ENCODE measurements around the gene ITGA11. TPM values are rescaled to one million over a fixed set of nuclear protein-coding genes. Genes with fewer than 3 reads are reported as not detected.
A peak's percentile ranks its signal among the peaks of the same experiment; 100 is the strongest.

ITGA11 gene
- polyA plus RNA-seq, 1 of the 3 experiments (the other 2 are of a cell fraction) = 0.49 TPM

DNA sequence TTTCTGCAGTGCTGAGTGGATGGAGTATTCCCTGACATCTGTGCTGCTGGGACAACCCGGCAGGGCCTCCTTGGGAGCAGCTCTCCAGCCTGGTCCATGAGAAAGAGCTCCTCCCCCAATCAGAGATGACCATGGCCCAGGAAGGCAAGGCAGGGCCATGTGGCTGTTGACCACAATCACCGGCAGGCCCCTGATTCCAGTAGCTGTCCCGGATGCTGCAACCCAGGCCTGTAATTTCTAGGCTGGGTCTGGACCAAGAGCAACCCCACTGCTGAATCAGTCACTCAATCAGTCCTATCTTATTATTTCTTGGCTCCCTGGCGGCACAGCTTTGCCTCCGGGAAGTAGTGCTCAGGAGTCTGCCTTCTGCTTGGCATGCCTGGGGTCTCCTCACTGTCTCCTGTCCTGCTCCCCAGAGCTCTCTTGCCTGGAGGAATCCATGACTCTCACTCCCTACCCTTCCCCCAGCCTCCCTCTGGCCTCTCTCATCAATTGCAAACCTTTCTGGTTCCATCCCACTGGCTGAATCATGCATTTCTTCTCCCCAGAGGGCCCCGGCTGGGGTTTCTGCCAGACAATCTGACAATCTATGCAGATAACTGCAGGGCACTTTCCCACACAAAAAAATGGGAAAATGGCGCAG is 32.6 kb upstream of the ITGA11 start:
- WGBS (ENCODE audit: low lambda C conversion rate) = 65% methylated on average over 7 of the region's 7 CpGs
- no peaks in the 10 kb centered on the region for H3K79me2 ChIP-seq (ENCODE audit: insufficient read depth)
- peaks cover 3 to 11% of the 10 kb centered on the region in 2 experiments; a peak in 2 of 4 replicates for H3K4me1 ChIP-seq (ENCODE audit: control insufficient read depth in 1 of 2, insufficient read depth in 2 of 2, low read depth in 1 of 2, low read length in 1 of 2)
- no peak overlapping the region for H3K4me3 ChIP-seq (ENCODE audit: low read depth in 2 of 2, low read length in 1 of 2)
- no peaks in the 10 kb centered on the region for H3K9me3 ChIP-seq
- CTCF ChIA-PET = interaction anchor here (1.4 kb wide), 1 partner anchor 13 kb away, joined by 4 read pairs; no protein-coding TSS in a partner anchor
- TF ChIP-seq, protein P1, sequence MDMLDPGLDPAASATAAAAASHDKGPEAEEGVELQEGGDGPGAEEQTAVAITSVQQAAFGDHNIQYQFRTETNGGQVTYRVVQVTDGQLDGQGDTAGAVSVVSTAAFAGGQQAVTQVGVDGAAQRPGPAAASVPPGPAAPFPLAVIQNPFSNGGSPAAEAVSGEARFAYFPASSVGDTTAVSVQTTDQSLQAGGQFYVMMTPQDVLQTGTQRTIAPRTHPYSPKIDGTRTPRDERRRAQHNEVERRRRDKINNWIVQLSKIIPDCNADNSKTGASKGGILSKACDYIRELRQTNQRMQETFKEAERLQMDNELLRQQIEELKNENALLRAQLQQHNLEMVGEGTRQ (IDR thresholded peaks at IDR 0.05; ENCODE audit: borderline replicate concordance, low read depth, low read length) = no peak
- TF ChIP-seq FOXJ3 (CRISPR knock-in tag; IDR thresholded peaks at IDR 0.05) = no peak
- TF ChIP-seq TCF12 (IDR thresholded peaks at IDR 0.05) = peak; percentile 28
- no peak for TF ChIP-seq RXRA (IDR thresholded peaks at IDR 0.05; ENCODE audit: borderline replicate concordance, low read depth)
- no peak for TF ChIP-seq YY1 (IDR thresholded peaks at IDR 0.05; ENCODE audit: low read depth)
- TF ChIP-seq MXI1 (IDR thresholded peaks at IDR 0.05; ENCODE audit: low read depth, low read length) = no peak
- peak; percentile 18; the same call in 1 of the 2 replicates for TF ChIP-seq JUND (IDR thresholded peaks at IDR 0.05)
- TF ChIP-seq NRF1 (IDR thresholded peaks at IDR 0.05; ENCODE audit: low read depth, low read length) = no peak
- no peak for TF ChIP-seq ELF1 (IDR thresholded peaks at IDR 0.05)
- TF ChIP-seq, protein P2, sequence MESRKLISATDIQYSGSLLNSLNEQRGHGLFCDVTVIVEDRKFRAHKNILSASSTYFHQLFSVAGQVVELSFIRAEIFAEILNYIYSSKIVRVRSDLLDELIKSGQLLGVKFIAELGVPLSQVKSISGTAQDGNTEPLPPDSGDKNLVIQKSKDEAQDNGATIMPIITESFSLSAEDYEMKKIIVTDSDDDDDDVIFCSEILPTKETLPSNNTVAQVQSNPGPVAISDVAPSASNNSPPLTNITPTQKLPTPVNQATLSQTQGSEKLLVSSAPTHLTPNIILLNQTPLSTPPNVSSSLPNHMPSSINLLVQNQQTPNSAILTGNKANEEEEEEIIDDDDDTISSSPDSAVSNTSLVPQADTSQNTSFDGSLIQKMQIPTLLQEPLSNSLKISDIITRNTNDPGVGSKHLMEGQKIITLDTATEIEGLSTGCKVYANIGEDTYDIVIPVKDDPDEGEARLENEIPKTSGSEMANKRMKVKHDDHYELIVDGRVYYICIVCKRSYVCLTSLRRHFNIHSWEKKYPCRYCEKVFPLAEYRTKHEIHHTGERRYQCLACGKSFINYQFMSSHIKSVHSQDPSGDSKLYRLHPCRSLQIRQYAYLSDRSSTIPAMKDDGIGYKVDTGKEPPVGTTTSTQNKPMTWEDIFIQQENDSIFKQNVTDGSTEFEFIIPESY (IDR thresholded peaks at IDR 0.05; ENCODE audit: borderline replicate concordance, low read depth) = no peak
- TF ChIP-seq POLR2AphosphoS5 (IDR thresholded peaks at IDR 0.05; ENCODE audit: low read depth, low read length) = no peak
- TF ChIP-seq EZH2phosphoT487 (IDR thresholded peaks at IDR 0.05; ENCODE audit: borderline replicate concordance, low read depth) = no peak
- TF ChIP-seq, protein P3, sequence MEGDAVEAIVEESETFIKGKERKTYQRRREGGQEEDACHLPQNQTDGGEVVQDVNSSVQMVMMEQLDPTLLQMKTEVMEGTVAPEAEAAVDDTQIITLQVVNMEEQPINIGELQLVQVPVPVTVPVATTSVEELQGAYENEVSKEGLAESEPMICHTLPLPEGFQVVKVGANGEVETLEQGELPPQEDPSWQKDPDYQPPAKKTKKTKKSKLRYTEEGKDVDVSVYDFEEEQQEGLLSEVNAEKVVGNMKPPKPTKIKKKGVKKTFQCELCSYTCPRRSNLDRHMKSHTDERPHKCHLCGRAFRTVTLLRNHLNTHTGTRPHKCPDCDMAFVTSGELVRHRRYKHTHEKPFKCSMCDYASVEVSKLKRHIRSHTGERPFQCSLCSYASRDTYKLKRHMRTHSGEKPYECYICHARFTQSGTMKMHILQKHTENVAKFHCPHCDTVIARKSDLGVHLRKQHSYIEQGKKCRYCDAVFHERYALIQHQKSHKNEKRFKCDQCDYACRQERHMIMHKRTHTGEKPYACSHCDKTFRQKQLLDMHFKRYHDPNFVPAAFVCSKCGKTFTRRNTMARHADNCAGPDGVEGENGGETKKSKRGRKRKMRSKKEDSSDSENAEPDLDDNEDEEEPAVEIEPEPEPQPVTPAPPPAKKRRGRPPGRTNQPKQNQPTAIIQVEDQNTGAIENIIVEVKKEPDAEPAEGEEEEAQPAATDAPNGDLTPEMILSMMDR (IDR thresholded peaks at IDR 0.05) = no peak
- TF ChIP-seq, protein P4, sequence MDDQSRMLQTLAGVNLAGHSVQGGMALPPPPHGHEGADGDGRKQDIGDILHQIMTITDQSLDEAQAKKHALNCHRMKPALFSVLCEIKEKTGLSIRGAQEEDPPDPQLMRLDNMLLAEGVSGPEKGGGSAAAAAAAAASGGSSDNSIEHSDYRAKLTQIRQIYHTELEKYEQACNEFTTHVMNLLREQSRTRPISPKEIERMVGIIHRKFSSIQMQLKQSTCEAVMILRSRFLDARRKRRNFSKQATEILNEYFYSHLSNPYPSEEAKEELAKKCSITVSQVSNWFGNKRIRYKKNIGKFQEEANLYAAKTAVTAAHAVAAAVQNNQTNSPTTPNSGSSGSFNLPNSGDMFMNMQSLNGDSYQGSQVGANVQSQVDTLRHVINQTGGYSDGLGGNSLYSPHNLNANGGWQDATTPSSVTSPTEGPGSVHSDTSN (IDR thresholded peaks at IDR 0.05) = 0 out of 2 replicates have a peak, but pooled peaks have one; percentile 22
- TF ChIP-seq, protein P5, sequence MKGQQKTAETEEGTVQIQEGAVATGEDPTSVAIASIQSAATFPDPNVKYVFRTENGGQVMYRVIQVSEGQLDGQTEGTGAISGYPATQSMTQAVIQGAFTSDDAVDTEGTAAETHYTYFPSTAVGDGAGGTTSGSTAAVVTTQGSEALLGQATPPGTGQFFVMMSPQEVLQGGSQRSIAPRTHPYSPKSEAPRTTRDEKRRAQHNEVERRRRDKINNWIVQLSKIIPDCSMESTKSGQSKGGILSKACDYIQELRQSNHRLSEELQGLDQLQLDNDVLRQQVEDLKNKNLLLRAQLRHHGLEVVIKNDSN (IDR thresholded peaks at IDR 0.05; ENCODE audit: borderline replicate concordance, low read depth) = no peak
- peak; percentile 13; the same call in 1 of the 2 replicates for TF ChIP-seq FOSL2 (IDR thresholded peaks at IDR 0.05; ENCODE audit: borderline replicate concordance, low read depth)
- no peak for DNase-seq
- H2AFZ ChIP-seq (ENCODE audit: low read depth) = no peak overlapping the region
- H3K27me3 ChIP-seq (ENCODE audit: insufficient read depth) = no peaks in the 10 kb centered on the region
- H3K4me2 ChIP-seq = peak overlapping the region; percentile 11; the same call in 1 of the 2 replicates
- H3K9me2 ChIP-seq = no peaks in the 10 kb centered on the region
- no peaks in the 10 kb centered on the region for H3K36me3 ChIP-seq (replicated peaks in 1 of 2; ENCODE audit: control insufficient read depth in 1 of 2, insufficient read depth in 2 of 2, low read length in 1 of 2)
- H3F3A ChIP-seq (replicated peaks; ENCODE audit: insufficient read depth) = peaks cover 5% of the 10 kb centered on the region
- H4K20me1 ChIP-seq (ENCODE audit: insufficient read depth) = no peaks in the 10 kb centered on the region
- POLR2A ChIA-PET = no interaction called here
- H3K9ac ChIP-seq = no peak overlapping the region
- peak overlapping the region in 1 of 2 experiments; percentile 29; a peak in 1 of 4 replicates for H3K27ac ChIP-seq (ENCODE audit: low read depth in 2 of 2, low read length in 1 of 2)

Data from SK-N-SH (cell line).